GM10248 (cell line): ENCODE results near the gene DMRTA2.
A peak's percentile ranks its signal among the peaks of the same experiment; 100 is the strongest.

Source experiments
- CTCF ChIA-PET: fragments of 300-600 bp; sonication (Branson Sonifier 250); formaldehyde crosslinking; extraction: SDS; loops from one replicate; lab custom pipeline; 2021; ENCODE audit warnings: antibody characterized with exemption; lab: Yijun Ruan, JAX
- POLR2A ChIA-PET: fragments of 350-650 bp; sonication (Branson Sonifier 250); formaldehyde crosslinking; extraction: SDS; loops from one replicate; lab custom pipeline; 2020; ENCODE audit warnings: antibody characterized with exemption; lab: Yijun Ruan, JAX
- DNase-seq: peaks from one replicate; pipeline ENCODE4 v3.0.0; 2012; ENCODE audit errors: extremely low spot score
- TF ChIP-seq, protein P1 (sequence below): IDR thresholded peaks from 2 replicates; pipeline ENCODE4 v1.5.1; 2012; ENCODE audit warnings: mild to moderate bottlenecking, low read depth; ENCODE audit errors: extremely low read depth, missing control alignments, control extremely low read depth

The DMRTA2 gene

DNA sequence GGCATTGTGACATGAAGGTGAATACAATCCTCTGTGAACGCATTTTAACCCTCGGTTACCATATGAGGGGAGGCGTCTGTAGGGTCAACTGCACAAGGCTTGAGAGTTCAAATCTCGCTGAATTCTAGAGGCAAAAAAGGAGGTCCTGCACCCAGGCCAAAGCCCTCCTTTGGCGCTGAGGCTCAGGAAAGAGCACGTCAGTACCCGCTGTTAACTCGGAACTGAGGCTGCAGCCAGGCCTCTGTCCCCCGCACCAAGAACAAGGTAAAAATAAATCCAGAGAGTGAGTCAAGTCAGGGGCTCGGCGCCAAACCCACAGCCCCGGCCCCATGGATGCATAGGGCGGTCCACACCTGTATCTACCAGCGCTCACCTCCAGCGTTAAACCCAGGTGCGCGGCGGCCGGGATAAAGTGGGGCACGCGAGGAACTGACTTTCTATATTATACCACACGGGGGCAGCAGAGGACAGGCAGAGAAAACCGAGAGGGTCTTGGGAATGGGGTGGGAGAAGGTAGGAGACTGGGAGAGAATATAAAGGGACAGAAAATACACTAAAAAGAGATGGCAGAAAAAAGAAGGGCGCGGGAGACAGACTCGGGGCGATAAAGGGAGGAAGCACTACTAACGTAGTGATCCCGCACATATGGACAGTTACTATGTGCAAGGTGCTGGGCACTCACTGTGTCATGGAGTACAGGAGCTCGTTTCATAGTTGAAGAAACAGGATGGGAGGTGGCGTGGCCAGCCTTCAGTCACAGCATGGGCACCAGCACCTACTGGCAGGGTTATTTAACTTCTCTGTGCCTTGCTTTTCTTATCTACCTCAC, 54.9 kb downstream of the DMRTA2 start:
- TF ChIP-seq, protein P1, sequence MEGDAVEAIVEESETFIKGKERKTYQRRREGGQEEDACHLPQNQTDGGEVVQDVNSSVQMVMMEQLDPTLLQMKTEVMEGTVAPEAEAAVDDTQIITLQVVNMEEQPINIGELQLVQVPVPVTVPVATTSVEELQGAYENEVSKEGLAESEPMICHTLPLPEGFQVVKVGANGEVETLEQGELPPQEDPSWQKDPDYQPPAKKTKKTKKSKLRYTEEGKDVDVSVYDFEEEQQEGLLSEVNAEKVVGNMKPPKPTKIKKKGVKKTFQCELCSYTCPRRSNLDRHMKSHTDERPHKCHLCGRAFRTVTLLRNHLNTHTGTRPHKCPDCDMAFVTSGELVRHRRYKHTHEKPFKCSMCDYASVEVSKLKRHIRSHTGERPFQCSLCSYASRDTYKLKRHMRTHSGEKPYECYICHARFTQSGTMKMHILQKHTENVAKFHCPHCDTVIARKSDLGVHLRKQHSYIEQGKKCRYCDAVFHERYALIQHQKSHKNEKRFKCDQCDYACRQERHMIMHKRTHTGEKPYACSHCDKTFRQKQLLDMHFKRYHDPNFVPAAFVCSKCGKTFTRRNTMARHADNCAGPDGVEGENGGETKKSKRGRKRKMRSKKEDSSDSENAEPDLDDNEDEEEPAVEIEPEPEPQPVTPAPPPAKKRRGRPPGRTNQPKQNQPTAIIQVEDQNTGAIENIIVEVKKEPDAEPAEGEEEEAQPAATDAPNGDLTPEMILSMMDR: peak; percentile 65
- ChIA-PET POLR2A (no interaction called here), CTCF (interaction anchor here (0.6 to 3.0 kb wide), 13 partner anchors 10 to 869 kb away, joined by 3 to 14 read pairs (median 4); no protein-coding TSS in a partner anchor)
- DNase-seq: peak; percentile 59
